HepG2 (cell line): ENCODE data around the gene ESR2. TPM values are rescaled to one million over a fixed set of nuclear protein-coding genes. Genes with fewer than 3 reads are reported as not detected.

Source experiments
- ATAC-seq: fragments of 200-7000 bp; cut with Tn5 transposase; 3 replicates; pipeline ENCODE4 v1.9.1; 2020; ENCODE audit warnings: mild to moderate bottlenecking, moderate library complexity
- BruUV-seq: library from RNA; stranded (reverse); fragments of 400-500 nt; replicated peaks from 2 replicates; lab custom pipeline; 2021; lab: Mats Ljungman, UMichigan
- CTCF ChIA-PET: fragments of 300-600 bp; formaldehyde crosslinking; extraction: SDS; loops from one replicate; lab custom pipeline; 2021; ENCODE audit warnings: low total read pairs, inconsistent platforms, low intra/inter-chr PET ratio; lab: Yijun Ruan, JAX
- POLR2A ChIA-PET: fragments of 350-600 bp; sonication (Branson Sonifier 250); formaldehyde crosslinking; loops from one replicate; lab custom pipeline; 2020; ENCODE audit warnings: antibody characterized with exemption, inconsistent platforms; lab: Yijun Ruan, JAX
- DNase-seq: peaks from one replicate; pipeline ENCODE4 v3.0.0-alpha.2; 2015; ENCODE audit warnings: low spot score
- FAIRE-seq: peaks from 3 replicates; lab custom pipeline; 2011; peaks lifted over from hg19 to GRCh38; lab: Jason Lieb, UNC
- H2AFZ ChIP-seq: one replicate; pipeline ENCODE4 v1.6.1; 2011; ENCODE audit warnings: low read length, inconsistent platforms
- H3K27ac ChIP-seq: fragments of 300-600 bp; 3 replicates; pipeline ENCODE4 v1.8.0; 2011; ENCODE audit warnings: mixed run types, mild to moderate bottlenecking, mixed read lengths, low read length, inconsistent platforms; ENCODE audit not compliant: insufficient read depth; ENCODE audit errors: extremely low read length
- H3K27me3 ChIP-seq, 2 experiments: fragments of 200-600 bp in 1 of 2; 2 replicates in 1 of 2; 3 replicates in 1 of 2; pipeline versions ENCODE4 v1.6.0 to v1.8.0; 2011; ENCODE audit warnings: low read length in 2 of 2, mild to moderate bottlenecking in 2 of 2, moderate library complexity in 2 of 2, inconsistent platforms in 1 of 2; ENCODE audit not compliant: insufficient read depth in 2 of 2, control insufficient read depth in 1 of 2
- H3K36me3 ChIP-seq, 2 experiments: fragments of 200-600 bp in 1 of 2; replicated peaks in 1 of 2; 2 replicates in 1 of 2; 3 replicates in 1 of 2; pipeline versions ENCODE4 v1.5.1 to v1.8.0; 2011; ENCODE audit warnings: low read length in 2 of 2, inconsistent platforms in 1 of 2; ENCODE audit not compliant: insufficient read depth in 2 of 2, control insufficient read depth in 1 of 2
- H3K4me1 ChIP-seq: 2 replicates; pipeline ENCODE4 v1.5.1; 2012; ENCODE audit warnings: low read length, inconsistent platforms; ENCODE audit not compliant: insufficient read depth
- H3K4me2 ChIP-seq: 2 replicates; pipeline ENCODE4 v1.6.0; 2011; ENCODE audit warnings: low read depth, low read length, inconsistent platforms
- H3K4me3 ChIP-seq, 3 experiments: fragments of 200-600 bp in 1 of 3; sonication (generic), shearing (Covaris generic) in 1 of 3; replicated peaks in 1 of 3; 2 replicates each; pipeline ENCODE4 v1.5.1; 2011 to 2016; ENCODE audit warnings: low read length in 3 of 3, inconsistent platforms in 2 of 3, low read depth in 2 of 3, mild to moderate bottlenecking in 2 of 3, control low read depth in 1 of 3, mixed read lengths in 1 of 3; ENCODE audit not compliant: insufficient read depth in 1 of 3
- H3K79me2 ChIP-seq: one replicate; pipeline ENCODE4 v1.6.1; 2011; ENCODE audit warnings: low read length, inconsistent platforms; ENCODE audit not compliant: insufficient read depth
- H3K9ac ChIP-seq: 2 replicates; pipeline ENCODE4 v1.6.0; 2011; ENCODE audit warnings: mild to moderate bottlenecking, low read depth, low read length, inconsistent platforms; ENCODE audit not compliant: insufficient read depth
- H3K9me3 ChIP-seq: 2 replicates; pipeline ENCODE4 v1.5.1; 2012; ENCODE audit warnings: mild to moderate bottlenecking, low read length
- H4K20me1 ChIP-seq: 2 replicates; pipeline ENCODE4 v1.6.0; 2011; ENCODE audit warnings: inconsistent platforms, mild to moderate bottlenecking, low read length, moderate library complexity; ENCODE audit not compliant: insufficient read depth
- ARID2 ChIP-seq: sonication (generic); formaldehyde crosslinking; IDR thresholded peaks from 2 replicates; pipeline ENCODE4 v1.8.1; 2022; ENCODE audit warnings: mild to moderate bottlenecking, missing genetic modification reagents, borderline replicate concordance
- ASH2L ChIP-seq: fragments of 300-600, 200-600 bp; sonication (generic); IDR thresholded peaks from 2 replicates; pipeline ENCODE4 v1.7.0; 2017; ENCODE audit warnings: low read depth, mild to moderate bottlenecking, moderate library complexity, mixed read lengths, low read length; ENCODE audit not compliant: insufficient read length
- NCOR1 ChIP-seq: fragments of 200-600 bp; sonication (generic); IDR thresholded peaks from 2 replicates; pipeline ENCODE4 v1.7.0; 2017; ENCODE audit warnings: antibody characterized with exemption, low read length, borderline replicate concordance
- NFE2L2 ChIP-seq: fragments of 150-350 bp; IDR thresholded peaks from 2 replicates; pipeline ENCODE4 v1.6.1; 2014; ENCODE audit warnings: low read length
- TCF7L2 ChIP-seq: IDR thresholded peaks from 2 replicates; pipeline ENCODE4 v1.6.1; 2011; ENCODE audit warnings: mild to moderate bottlenecking, low read depth, low read length, moderate library complexity
- ZBTB1 ChIP-seq: sonication (generic); formaldehyde crosslinking; IDR thresholded peaks from 2 replicates; pipeline ENCODE4 v1.4.0; 2020; ENCODE audit warnings: missing genetic modification reagents, borderline replicate concordance
- ZBTB46 ChIP-seq: sonication (generic); formaldehyde crosslinking; IDR thresholded peaks from 2 replicates; pipeline ENCODE4 v1.4.0; 2020; ENCODE audit warnings: mild to moderate bottlenecking, missing genetic modification reagents, borderline replicate concordance
- WGBS: methylation state at CpG from one replicate; pipeline ENCODE4 v1.1.6; 2017; ENCODE audit warnings: low lambda C conversion rate; 5-methylcytosine and 5-hydroxymethylcytosine counted together
- in situ Hi-C: cut with HindIII; loops from 2 replicates; pipeline ENCODE4 v1.10.0; 2017; ENCODE audit warnings: low pct_unique_long_range_greater_than_20kb; ENCODE audit not compliant: extremely low pct_ligation_motif_present
- intact Hi-C: fragments of 100-400 bp; cut with micrococcal nuclease; formaldehyde crosslinking; loops from one replicate; pipeline ENCODE4 v1.10.0; 2022; ENCODE audit not compliant: unreplicated experiment
- polyA plus RNA-seq, 8 experiments: library from polyadenylated mRNA; depleted of rRNA in 3 of 8; stranded (reverse) in 7 of 8; unstranded in 1 of 8; fragments of >200 nt; fragmentation: Illumina TruSeq in 4 of 8; extraction: Trizol in 4 of 8; gene quantifications; 2 replicates each; pipeline versions ENCODE4 v1.2.1 to v1.2.3, GENCODE V29; 2011 to 2016; ENCODE audit warnings: low read depth in 4 of 8, missing spikeins in 1 of 8, mixed read lengths in 1 of 8; ENCODE audit not compliant: insufficient read depth in 1 of 8
- total RNA-seq, 5 experiments: library from RNA; depleted of rRNA; stranded (reverse); fragments of >200 nt; fragmentation: Illumina TruSeq; extraction: Trizol; gene quantifications; 2 replicates each; pipeline ENCODE4 v1.2.3, GENCODE V29; 2016; ENCODE audit warnings: low read depth in 1 of 5

The ESR2 gene
- total and polyA plus RNA-seq, 2 of the 13 experiments (the other 11 are each of a cell fraction or from before 2014, with no cell fraction given) = 0.01 to 0.04 TPM

GRCh38 chr14:64225151-64225757, 68.9 kb downstream of the ESR2 start:
- no peak overlapping the region for H3K4me3 ChIP-seq
- H2AFZ ChIP-seq = no peak overlapping the region
- DNase-seq (no peak), ATAC-seq (no peak), FAIRE-seq (no peak)
- in situ Hi-C loops (no loop called here), intact Hi-C loops (no loop called here)
- no peak overlapping the region for H3K9ac ChIP-seq
- no peak overlapping the region for H3K27ac ChIP-seq
- ChIA-PET POLR2A (no interaction called here), CTCF (no interaction called here)
- H4K20me1 ChIP-seq = no peaks in the 10 kb centered on the region
- no peaks in the 10 kb centered on the region for H3K27me3 ChIP-seq
- H3K79me2 ChIP-seq = no peaks in the 10 kb centered on the region
- no TSS peak for BruUV-seq
- TF ChIP-seq NCOR1 (no peak), ASH2L (no peak), ARID2 (no peak), NFE2L2 (no peak), ZBTB1 (no peak), TCF7L2 (no peak), ZBTB46 (no peak)
- H3K9me3 ChIP-seq = no peaks in the 10 kb centered on the region
- 86% methylated on average over 6 of the region's 10 CpGs for WGBS
- H3K36me3 ChIP-seq = peaks cover 1 to 9% of the 10 kb centered on the region in 2 experiments; a peak in 1 of 5 replicates
- H3K4me1 ChIP-seq = no peaks in the 10 kb centered on the region
- no peak overlapping the region for H3K4me2 ChIP-seq
